Measurements from ENCODE around the gene PRKAR1B.

Gene PRKAR1B

DNA sequence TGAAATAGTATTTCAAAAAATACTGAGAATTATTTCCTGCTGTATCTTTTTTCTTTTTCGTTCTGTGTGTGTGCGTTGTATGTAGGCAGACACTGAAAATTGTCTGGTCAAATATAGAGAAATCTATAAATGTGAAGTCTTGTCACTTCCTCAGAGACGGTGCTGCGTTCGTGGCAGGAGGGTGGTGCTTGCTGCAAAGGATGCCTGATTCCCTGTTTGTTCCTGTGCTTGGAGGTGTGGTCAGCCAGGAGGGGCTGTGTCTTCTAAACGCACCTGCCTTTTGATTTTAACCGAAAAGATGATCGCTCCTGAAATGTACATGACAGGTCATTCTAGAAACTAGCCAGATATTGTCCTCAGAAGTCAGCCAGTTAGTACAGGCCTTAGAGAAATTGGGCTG is 32.5 kb upstream of the PRKAR1B start:
- TF ChIP-seq, protein P1, sequence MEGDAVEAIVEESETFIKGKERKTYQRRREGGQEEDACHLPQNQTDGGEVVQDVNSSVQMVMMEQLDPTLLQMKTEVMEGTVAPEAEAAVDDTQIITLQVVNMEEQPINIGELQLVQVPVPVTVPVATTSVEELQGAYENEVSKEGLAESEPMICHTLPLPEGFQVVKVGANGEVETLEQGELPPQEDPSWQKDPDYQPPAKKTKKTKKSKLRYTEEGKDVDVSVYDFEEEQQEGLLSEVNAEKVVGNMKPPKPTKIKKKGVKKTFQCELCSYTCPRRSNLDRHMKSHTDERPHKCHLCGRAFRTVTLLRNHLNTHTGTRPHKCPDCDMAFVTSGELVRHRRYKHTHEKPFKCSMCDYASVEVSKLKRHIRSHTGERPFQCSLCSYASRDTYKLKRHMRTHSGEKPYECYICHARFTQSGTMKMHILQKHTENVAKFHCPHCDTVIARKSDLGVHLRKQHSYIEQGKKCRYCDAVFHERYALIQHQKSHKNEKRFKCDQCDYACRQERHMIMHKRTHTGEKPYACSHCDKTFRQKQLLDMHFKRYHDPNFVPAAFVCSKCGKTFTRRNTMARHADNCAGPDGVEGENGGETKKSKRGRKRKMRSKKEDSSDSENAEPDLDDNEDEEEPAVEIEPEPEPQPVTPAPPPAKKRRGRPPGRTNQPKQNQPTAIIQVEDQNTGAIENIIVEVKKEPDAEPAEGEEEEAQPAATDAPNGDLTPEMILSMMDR (IDR thresholded peaks at IDR 0.05; ENCODE audit: insufficient read depth, low read depth, low read length, missing control alignments) = no peak

DNA sequence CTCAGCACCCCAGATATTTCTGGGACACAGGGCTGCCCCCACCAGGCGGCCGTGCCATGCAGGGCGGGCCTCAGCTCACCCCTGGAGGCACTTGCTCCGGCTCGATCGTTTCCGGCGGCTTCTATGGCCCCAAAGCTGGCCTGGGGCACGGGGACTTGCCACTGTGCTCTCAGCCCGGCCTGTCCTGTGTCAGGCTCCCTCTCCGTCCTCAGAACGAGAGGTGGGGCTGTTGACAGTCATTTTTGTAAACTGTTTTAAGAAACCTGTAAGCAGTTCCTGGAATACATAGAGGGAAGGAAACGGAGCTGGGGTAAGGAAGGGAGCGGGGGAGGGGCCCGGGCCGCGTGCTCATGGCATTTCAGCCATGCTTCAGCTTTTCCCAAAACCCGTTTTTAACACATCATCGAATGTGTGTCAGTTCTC is 30.7 kb upstream of the PRKAR1B start:
- TF ChIP-seq, protein P1 (IDR thresholded peaks at IDR 0.05; ENCODE audit: insufficient read depth, low read depth, low read length, missing control alignments) = no peak
- no peak for DNase-seq (ENCODE audit: low read depth)
- H3K4me3 ChIP-seq (ENCODE audit: low read length) = no peak overlapping the region

More for the DNA sequence above, 32.5 kb upstream of the PRKAR1B start:
- DNase-seq (ENCODE audit: low read depth) = no peak
- no peak overlapping the region for H3K4me3 ChIP-seq (ENCODE audit: low read length)

DNA sequence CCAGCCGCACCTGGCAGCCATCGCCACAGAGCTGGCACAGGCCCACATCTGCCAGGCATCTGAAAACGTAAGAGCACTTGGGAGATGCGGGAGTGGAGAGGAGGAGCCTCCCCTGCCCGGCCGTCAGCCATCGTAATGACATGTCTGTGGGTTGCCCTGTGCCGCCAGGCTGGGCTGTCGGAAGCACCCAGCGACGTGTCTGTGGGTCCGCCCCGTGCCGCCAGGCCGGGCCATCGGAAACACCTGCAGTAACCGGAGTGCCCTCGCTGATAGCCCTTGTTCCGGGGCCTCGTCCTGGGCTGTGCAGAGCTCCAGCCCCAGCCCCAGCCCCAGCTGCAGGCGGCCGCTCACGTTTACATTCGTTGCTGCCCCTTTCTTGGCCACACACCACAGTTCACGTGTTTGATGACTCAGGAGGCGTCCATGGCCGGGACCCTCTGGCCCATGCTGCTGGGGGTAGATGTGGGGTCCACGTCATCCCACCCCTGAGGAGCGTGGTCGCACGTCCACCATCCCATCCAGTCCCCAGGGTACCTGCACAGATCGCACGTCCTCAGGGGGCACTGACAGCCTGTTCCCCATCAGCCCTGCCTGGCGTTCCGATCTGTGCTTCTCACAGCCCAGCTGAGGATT is 30.0 kb upstream of the PRKAR1B start:
- TF ChIP-seq, protein P1 (IDR thresholded peaks at IDR 0.05; ENCODE audit: insufficient read depth, low read depth, low read length, missing control alignments) = no peak
- DNase-seq (ENCODE audit: low read depth) = no peak
- H3K4me3 ChIP-seq (ENCODE audit: low read length) = no peak overlapping the region

DNA sequence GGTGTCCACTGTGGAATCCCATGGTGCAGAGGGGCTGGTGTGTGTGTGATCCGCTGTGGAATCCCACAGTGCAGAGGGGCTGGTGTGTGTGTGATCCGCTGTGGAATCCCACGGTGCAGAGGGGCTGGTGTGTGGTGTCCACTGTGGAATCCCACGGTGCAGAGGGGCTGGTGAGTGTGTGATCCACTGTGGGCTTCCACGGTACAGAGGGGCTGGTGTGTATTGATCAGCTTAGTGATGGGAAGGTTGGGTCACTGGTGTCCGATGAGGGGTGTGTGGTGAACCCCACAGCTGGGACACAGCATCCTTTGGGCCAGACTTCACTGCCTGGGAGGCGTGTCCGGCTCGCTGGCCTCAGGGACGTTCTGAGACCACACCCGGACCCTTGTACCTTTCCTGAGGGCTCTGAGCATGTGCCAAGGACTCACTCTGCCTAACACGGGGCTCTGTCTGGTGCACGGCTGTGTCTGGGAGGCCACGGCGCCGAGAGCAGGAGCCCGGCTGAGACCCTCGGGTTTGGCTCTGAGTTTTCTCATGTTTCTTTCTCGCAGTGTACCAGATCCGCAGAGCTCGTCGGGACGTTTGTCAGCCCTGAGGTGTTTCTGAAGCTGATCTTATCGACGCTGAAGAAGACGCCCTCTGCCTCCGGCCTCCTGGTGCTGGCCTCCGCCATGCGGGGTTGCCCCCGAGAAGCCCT is 29.3 kb upstream of the PRKAR1B start:
- DNase-seq (ENCODE audit: low read depth) = no peak
- TF ChIP-seq, protein P1 (IDR thresholded peaks at IDR 0.05; ENCODE audit: insufficient read depth, low read depth, low read length, missing control alignments) = no peak
- no peak overlapping the region for H3K4me3 ChIP-seq (ENCODE audit: low read length)

DNA sequence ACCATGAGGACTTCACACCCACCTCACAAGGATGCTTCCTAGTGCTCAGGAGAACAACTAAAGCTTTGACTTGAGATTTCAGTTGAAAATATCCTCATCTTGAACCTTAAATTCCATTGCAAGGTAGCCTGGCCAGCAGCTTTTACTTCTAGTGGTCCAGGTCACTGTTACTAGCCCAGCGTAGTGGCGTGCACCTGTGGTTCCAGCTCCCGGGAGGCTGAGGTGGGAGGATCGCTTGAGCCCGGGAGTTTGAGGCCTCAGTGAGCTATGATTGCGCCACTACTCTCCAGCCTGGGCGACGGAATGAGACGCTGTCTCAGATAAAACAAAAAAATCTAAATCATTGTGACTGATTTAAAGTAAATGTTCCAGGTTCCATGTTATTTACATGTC is 28.3 kb upstream of the PRKAR1B start:
- no peak overlapping the region for H3K4me3 ChIP-seq (ENCODE audit: low read length)
- TF ChIP-seq, protein P1 (IDR thresholded peaks at IDR 0.05; ENCODE audit: insufficient read depth, low read depth, low read length, missing control alignments) = no peak
- no peak for DNase-seq (ENCODE audit: low read depth)

DNA sequence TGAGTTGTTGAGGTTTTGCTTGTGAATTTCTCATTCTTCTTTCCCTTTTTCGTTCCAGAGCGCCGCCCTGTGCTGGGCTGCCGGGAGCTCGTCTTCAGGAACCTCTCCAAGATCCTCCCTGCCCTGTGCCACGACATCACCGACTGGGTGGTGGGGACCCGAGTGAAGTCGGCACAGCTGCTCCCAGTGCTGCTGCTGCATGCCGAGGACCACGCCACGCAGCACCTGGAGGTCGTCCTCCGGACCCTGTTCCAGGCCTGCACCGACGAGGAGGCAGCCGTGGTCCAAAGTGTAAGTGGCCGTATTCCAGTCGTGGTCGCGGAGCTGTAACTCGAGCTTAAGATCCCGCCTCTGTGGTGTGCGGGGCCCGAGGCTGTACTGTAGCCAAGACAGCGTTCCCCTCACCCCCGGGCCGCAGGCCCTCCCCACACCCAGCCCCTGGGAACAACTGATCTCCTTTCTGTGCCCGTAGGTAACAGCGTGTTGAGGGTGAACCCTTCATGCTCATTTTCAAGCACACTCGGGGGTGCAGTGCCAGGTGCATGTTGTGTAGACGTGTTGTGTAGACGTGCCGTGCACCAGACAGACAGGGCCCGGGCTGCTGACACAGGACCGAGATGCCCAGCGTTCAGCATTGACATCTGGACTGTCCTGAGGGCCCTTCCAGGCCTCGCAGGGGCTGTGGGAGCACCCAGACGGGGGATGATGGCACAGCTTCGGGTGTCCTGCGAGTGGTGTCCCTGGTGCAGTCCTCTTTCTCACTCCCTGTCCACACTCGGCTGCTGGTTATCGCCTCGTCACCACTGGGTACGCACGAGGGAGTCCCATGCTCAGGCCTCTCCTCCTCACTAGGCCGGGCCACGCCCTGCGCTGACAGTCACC is 27.7 kb upstream of the PRKAR1B start:
- TF ChIP-seq, protein P1 (IDR thresholded peaks at IDR 0.05; ENCODE audit: insufficient read depth, low read depth, low read length, missing control alignments) = no peak
- no peak overlapping the region for H3K4me3 ChIP-seq (ENCODE audit: low read length)
- DNase-seq (ENCODE audit: low read depth) = no peak
